Right ventricle myocardium superior (tissue), 1 donor: ENCODE data around the gene NBAS. TPM values are rescaled to one million over a fixed set of nuclear protein-coding genes. Genes with fewer than 3 reads are reported as not detected.
"Not testable (repeated sequence)": the region's sequence is repeated elsewhere in the genome, so short reads cannot be mapped to it uniquely, and the experiment has no call there.

Source experiments
- ATAC-seq: fragments of 200-7000 bp; cut with Tn5 transposase; one replicate; pipeline ENCODE4 v1.9.1; 2020; ENCODE audit warnings: mild to moderate bottlenecking; ENCODE audit not compliant: poor library complexity
- DNase-seq: peaks from one replicate; pipeline ENCODE4 v3.0.0-alpha.2; 2020
- intact Hi-C: fragments of 100-400 bp; cut with DNase I; formaldehyde crosslinking; loops from one replicate; pipeline ENCODE4 v1.11.2; 2022
- total RNA-seq: library from RNA; stranded (reverse); fragmentation: NEBNext Ultra II Directional; extraction: Animal tissue kit (Norgen Biotek cat#: 25700); gene quantifications from one replicate; pipeline ENCODE4 v1.2.1, GENCODE V29; 2021
- donor health status: DM: no; HTN: yes; CAD: no; lungs with severe emphysema.

NBAS gene
- total RNA-seq, 1 donor from 2014 or later = 60.7 TPM

DNA sequence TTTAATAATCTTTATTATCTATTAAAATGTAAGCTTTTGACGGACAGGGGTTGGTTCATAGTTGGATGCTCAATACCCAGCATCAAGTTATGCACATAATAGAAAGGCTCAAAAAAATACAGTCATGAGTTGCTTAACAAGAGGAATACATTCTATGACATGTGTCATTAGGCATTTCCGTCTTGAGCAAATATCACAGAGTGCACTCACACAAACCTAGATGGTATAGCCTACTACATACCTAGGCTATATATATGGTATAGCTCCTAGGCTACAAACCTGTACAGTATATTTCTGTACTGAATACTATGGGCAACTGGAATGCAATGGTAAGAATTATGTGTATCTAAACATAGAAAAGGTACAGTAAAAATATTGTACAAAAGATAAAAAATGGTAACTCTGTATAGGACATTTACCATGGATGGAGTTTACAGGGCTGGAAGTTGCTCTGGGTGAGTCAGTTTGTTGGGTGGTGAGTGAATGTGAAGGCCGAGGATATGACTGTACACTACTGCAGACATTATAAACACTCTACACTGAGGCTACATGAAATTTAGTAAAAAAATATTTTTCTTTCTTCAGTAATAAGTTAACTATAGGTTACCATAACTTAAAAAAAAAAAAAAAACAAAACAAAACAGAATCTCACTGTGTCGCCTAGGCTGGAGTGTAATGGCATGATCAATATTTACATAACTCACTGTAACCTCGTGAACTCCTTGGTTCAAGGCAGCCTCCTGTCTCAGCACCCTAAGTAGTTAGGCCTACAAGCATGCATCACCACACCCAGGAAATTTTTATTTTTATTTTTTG, 201.2 kb downstream of the NBAS start:
- intact Hi-C loops = no loop called here
- ATAC-seq (no peak), DNase-seq (no peak)

GRCh38 chr2:15357922-15358321, 203.2 kb downstream of the NBAS start:
- DNase-seq = no peak
- intact Hi-C loops = no loop called here
- ATAC-seq = no peak

DNA sequence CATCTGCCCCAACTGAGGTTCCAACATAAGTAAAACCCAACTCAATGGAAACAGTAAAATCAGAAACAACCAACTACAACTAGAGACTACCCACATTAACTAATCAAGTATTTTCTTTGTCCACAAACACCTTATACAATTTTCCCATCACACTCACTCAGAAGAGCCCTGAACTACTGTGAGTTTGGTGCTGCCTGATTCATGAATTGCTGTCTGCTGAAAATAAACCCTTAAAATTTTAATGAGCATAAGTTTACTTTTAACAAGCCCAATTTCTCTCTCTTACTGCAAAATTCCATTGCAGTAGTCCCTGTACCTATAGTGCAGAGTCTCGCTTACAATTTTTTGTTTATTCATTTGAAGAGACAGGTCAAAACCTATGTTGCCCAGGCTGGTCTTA, 203.9 kb downstream of the NBAS start:
- intact Hi-C loops = no loop called here
- no peak for DNase-seq
- no peak for ATAC-seq

- intact Hi-C loops = no loop called here
- ATAC-seq (no peak), DNase-seq (no peak)
Measured at GRCh38 chr2:15355386-15355785, 205.7 kb downstream of the NBAS start.

GRCh38 chr2:15354596-15355366, 206.4 kb downstream of the NBAS start:
- no peak for DNase-seq
- no peak for ATAC-seq
- intact Hi-C loops = no loop called here

- intact Hi-C loops = no loop called here
- DNase-seq (no peak), ATAC-seq (no peak)
Measured at GRCh38 chr2:15352363-15352762, 208.8 kb downstream of the NBAS start.

DNA sequence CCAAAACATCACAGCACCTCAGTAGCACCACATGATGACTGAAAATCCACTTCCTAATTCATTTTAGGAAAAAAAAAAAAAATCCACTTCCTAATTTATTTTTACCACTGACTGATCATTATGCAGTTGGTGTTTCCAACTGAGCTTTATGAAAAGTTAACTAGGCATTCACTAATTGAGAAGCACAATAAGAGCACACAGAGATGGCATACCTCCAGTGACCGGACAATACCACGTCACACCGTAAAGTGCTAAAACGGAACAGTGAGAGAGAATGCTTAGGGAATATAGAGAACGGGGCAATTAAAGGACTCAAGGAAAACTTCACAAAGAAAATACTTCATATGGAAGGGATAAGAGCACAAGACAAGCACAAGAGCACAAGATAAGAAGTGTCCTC, 212.5 kb downstream of the NBAS start:
- intact Hi-C loops = no loop called here
- DNase-seq = no peak

GRCh38 chr2:15348045-15348444, 213.1 kb downstream of the NBAS start:
- ATAC-seq (no peak), DNase-seq (no peak)
- intact Hi-C loops = no loop called here

More for the DNA sequence above, 212.5 kb downstream of the NBAS start:
- no peak for ATAC-seq

DNA sequence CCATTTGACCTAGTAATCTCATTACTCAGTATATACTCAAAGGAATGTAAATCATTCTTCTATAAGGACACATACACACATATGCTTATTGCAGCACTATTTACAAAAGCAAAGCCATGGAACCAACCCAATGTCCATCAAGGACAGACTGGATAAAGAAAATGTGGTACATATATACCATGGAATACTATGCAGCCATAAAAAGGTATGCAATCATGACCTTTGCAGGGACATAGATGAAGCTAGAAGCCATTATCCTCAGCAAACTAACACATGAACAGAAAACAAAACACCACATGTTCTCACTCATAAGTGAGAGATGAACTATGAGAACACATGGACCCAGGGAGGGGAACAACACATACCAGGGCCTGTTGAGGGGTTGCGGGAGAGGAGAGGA, 214.5 kb downstream of the NBAS start:
- no peak for DNase-seq
- intact Hi-C loops = no loop called here
- no peak for ATAC-seq

DNA sequence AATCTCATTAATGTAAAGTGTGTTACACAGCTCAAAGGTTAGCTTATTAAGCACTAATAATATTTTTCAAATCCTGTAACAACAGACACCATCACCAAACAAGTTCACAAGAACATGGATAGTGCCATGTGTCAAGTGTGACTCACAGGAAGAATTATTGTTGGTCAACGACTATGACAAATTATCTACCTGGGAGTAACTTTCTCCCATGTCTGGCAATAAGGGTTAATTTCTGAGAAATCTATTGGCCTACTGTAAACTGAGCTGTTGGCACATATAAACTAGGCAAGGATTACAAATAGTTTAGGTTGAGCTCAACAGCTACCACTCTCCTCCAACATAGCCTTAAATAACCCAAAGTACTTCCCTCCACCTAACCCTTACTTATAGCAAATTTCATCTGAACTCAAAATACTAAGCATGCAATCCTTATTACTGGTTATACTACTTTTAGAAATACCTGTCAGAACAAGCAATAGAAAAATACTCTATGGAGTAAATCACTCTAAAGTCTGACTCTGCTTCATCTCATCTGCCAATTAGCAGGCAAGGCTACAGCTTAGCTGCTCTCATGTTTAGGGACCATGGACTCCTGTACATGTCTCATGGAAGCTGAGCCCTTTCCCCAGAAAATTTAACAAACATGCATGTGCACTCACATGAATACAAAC, 223.0 kb downstream of the NBAS start:
- DNase-seq (no peak), ATAC-seq (no peak)
- intact Hi-C loops = no loop called here

DNA sequence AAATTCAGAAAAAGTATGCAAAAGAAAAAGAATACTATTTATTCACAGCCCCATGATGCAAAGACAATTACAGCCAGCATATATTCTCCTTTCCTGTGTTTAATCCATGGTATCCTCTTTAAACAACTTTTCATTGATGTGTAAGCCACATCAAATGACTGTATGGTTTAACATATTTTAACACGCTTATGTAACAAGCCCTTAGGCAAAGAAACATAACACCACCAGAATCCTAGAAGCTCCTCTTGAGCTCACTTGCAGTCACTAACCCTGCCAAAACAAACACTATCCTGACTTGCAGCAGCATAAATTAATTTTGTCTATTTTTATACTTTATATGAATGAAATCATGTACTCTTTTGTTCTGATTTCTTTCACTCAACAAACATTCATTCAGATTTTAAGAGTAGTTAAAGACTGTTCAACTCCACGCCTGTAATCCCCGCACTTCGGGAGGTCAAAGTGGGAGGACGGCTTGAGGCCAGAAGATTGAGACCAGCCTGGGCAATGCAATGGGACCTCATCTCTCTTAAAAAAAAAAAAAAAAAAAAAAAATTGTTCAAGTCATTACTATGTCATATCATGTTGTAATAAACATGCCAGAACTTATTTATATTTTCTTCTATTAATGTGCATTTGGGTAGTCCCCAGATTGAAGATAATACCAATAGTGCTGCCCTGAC, 226.3 kb downstream of the NBAS start:
- DNase-seq = no peak
- ATAC-seq = no peak
- intact Hi-C loops = no loop called here

DNA sequence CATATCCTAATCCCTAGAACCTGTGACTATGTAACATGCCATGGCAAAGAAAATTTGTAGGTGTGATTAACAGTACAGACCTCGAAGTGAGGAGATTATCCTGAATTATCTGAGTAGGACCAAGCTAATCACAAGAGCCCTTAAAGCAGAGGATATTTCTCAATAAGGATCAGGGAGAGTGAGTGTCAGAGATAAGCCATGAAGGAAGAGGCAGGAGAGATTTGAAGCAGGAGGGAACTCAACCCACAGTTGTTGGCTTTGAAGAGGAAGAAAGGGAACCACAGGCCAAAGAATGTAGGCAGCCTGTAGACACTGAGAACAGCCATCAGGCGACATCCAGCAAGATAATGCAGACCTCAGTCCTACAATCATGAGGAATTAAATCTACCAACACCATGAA, 229.3 kb downstream of the NBAS start:
- ATAC-seq = no peak
- intact Hi-C loops = no loop called here

DNA sequence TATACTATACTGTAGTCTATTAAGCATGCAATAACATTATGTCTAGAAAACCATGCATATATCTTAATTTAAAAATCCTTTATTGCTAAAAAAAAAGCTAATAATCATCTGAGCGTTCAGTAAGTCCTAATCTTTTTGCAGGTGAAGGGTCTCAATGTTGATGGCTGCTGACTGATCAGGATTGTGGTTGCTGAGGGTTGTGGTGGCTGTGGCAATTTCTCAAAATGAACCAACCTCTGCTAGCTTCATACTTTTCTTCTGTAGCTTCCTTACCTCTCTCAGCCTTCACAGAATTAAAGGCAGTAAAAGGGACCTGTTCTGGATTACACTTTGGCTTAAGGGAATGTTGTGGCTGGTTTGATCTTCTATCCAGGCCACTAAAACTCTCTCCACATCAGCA, 235.8 kb downstream of the NBAS start:
- no peak for ATAC-seq
- intact Hi-C loops = no loop called here
- DNase-seq = no peak

More for the DNA sequence above, 229.3 kb downstream of the NBAS start:
- no peak for DNase-seq

DNA sequence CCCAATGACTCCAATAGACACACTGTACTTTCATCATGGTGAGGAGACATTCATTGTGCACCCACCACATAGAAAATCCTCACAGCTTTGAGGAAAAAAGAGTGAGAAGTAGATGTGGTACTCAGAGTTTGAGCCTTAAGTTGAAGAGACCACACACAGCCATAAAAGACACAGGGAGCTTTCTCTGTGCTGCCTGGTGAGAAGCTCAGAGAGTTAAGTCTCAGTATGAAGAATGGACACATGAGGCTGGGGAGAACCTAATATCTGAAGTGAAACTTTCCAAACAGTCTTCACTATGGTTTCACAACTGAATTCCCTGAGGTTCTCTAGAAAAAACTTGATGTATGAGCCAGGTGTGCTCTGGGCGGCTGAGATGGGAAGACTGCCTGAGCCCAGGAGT, 237.9 kb downstream of the NBAS start:
- ATAC-seq = no peak
- no peak for DNase-seq
- intact Hi-C loops = no loop called here

GRCh38 chr2:15321481-15321880, 239.7 kb downstream of the NBAS start:
- intact Hi-C loops, ATAC-seq: not testable (repeated sequence)

DNA sequence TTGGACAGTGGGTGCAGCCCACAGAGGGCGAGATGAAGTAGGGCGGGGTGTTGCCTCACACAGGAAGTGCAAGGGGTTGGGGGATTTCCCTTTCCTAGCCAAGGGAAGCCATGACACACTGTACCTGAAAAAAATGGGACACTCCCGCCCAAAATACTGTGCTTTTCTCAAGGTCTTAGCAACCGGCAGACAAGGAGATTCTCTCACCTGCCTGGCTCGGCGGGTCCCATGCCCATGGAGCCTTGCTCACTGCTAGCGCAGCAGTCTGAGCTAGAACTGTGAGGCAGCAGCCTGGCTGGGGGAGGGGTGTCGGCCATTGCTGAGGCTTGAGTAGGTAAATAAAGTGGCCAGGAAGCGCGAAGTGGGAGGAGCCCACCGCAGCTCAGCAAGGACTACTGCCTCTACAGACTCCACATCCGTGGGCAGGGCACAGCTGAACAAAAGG, 244.7 kb downstream of the NBAS start:
- DNase-seq (no peak), ATAC-seq (no peak)
- intact Hi-C loops = no loop called here

More at GRCh38 chr2:15321481-15321880, 239.7 kb downstream of the NBAS start:
- not testable (repeated sequence) for DNase-seq

GRCh38 chr2:15315411-15315810, 245.7 kb downstream of the NBAS start:
- no peak for DNase-seq
- intact Hi-C loops = no loop called here
- no peak for ATAC-seq

DNA sequence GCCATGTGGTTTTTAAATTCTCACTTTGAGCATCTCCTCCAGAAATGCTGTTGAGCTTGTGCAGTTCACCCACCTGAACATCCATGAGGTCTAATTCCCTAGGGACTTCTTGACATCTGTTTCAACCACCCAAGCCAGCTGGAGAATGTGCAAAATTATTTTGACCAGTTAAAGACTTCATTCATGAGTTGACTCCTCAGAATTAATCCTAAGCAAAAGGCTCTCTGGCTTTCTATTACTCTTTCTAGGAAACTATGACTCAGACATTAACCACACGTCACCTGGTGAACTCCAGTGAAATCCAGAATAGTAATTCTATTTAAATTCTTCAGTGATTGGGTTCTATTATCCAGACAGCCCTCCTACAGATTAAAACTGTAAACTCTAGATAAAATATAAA, 247.5 kb downstream of the NBAS start:
- DNase-seq (no peak), ATAC-seq (no peak)
- intact Hi-C loops = no loop called here

GRCh38 chr2:15311926-15312325, 249.2 kb downstream of the NBAS start:
- DNase-seq (no peak), ATAC-seq (no peak)
- intact Hi-C loops = no loop called here
